DND-41 (cell line): ENCODE results near the gene GINS2.

Experiments used
- ATAC-seq: fragments of 200-7000 bp; cut with Tn5 transposase; 3 replicates; pipeline ENCODE4 v1.9.1; 2021; ENCODE audit warnings: low read depth; ENCODE audit not compliant: insufficient read depth
- DNase-seq: peaks from one replicate; pipeline ENCODE4 v3.0.0-alpha.2; 2020
- H2AFZ ChIP-seq: 2 replicates; pipeline ENCODE4 v1.6.0; 2012; ENCODE audit warnings: low read depth, low read length
- H3K27ac ChIP-seq: 2 replicates; pipeline ENCODE4 v1.5.1; 2012; ENCODE audit warnings: low read length, inconsistent platforms
- H3K27me3 ChIP-seq: fragments of 200-600 bp; sonication (generic); 2 replicates; pipeline ENCODE4 v1.6.0; 2012; ENCODE audit warnings: low read length, mild to moderate bottlenecking, inconsistent platforms; ENCODE audit not compliant: insufficient read depth, poor library complexity
- H3K36me3 ChIP-seq: 2 replicates; pipeline ENCODE4 v1.5.1; 2012; ENCODE audit warnings: low read length, inconsistent platforms; ENCODE audit not compliant: insufficient read depth
- H3K4me1 ChIP-seq: 2 replicates; pipeline ENCODE4 v1.5.1; 2012; ENCODE audit warnings: mild to moderate bottlenecking, low read length; ENCODE audit not compliant: insufficient read depth
- H3K4me2 ChIP-seq: 2 replicates; pipeline ENCODE4 v1.6.0; 2012; ENCODE audit warnings: mild to moderate bottlenecking, moderate library complexity, low read length, inconsistent platforms; ENCODE audit not compliant: insufficient read depth
- H3K4me3 ChIP-seq, 2 experiments: fragments of 200-600 bp in 1 of 2; shearing (Covaris generic) in 1 of 2; 2 replicates each; pipeline ENCODE4 v1.5.1; 2012 to 2016; ENCODE audit warnings: inconsistent platforms in 2 of 2, low read length in 2 of 2, mild to moderate bottlenecking in 2 of 2, low read depth in 1 of 2, moderate library complexity in 1 of 2
- H3K79me2 ChIP-seq: 2 replicates; pipeline ENCODE4 v1.6.0; 2012; ENCODE audit warnings: low read length, inconsistent platforms; ENCODE audit not compliant: insufficient read depth
- H3K9ac ChIP-seq: 2 replicates; pipeline ENCODE4 v1.6.0; 2012; ENCODE audit warnings: low read depth, mild to moderate bottlenecking, inconsistent platforms, low read length, moderate library complexity
- H3K9me3 ChIP-seq: 2 replicates; pipeline ENCODE4 v1.5.1; 2012; ENCODE audit warnings: low read length, moderate library complexity, mild to moderate bottlenecking, inconsistent platforms; ENCODE audit not compliant: insufficient read depth, severe bottlenecking
- H4K20me1 ChIP-seq: 2 replicates; pipeline ENCODE4 v1.6.0; 2012; ENCODE audit warnings: low read length; ENCODE audit not compliant: insufficient read depth
- CTCF ChIP-seq: IDR thresholded peaks from 2 replicates; pipeline ENCODE4 v1.5.1; 2012; ENCODE audit warnings: borderline replicate concordance, low read length, moderate library complexity, mild to moderate bottlenecking; ENCODE audit not compliant: poor library complexity, severe bottlenecking; ENCODE audit errors: extremely low read depth
- EZH2 ChIP-seq: IDR thresholded peaks from 3 replicates; pipeline ENCODE4 v1.6.1; 2012; ENCODE audit warnings: borderline replicate concordance, low read depth, mild to moderate bottlenecking, moderate library complexity, low read length, inconsistent platforms; ENCODE audit not compliant: severe bottlenecking

Gene GINS2

GRCh38 chr16:85658504-85659326 lies 30.0 kb downstream of the GINS2 start:
- Histone ChIP-seq H3K9ac (no peak overlapping the region), H3K9me3 (no peaks in the 10 kb centered on the region), H3K4me3 (no peak overlapping the region), H4K20me1 (peaks cover 66% of the 10 kb centered on the region), H3K79me2 (0 out of 2 replicates have a peak, but pooled peaks cover 2% of the 10 kb centered on the region), H3K36me3 (peaks cover 98% of the 10 kb centered on the region), H3K4me1 (no peaks in the 10 kb centered on the region), H3K27me3 (no peaks in the 10 kb centered on the region), H3K4me2 (no peak overlapping the region), H2AFZ (no peak overlapping the region), H3K27ac (no peak overlapping the region)
- ATAC-seq = no peak
- TF ChIP-seq CTCF (no peak), EZH2 (no peak)
- no peak for DNase-seq

DNA sequence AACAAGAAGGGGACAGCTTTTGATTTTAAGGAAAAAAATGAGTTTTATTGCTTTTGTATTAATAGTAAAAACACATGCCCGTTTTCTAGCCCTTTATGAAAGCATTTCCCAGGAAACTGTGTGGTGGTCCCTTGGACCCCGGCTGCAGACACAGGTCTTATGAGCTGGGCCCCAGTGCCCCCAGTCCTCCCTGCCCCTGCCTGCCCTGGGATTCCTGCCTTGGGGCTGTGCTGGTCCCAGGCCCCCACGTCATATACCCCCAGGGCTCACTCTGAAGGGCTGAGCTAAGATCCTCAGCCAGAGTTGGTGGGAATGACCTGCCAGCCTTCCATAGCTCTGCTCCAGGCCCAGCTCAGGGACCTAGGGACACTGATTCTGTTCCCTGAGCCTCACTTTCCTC lies 30.8 kb downstream of the GINS2 start:
- Histone ChIP-seq H3K36me3 (peaks cover 96% of the 10 kb centered on the region), H3K79me2 (0 out of 2 replicates have a peak, but pooled peaks cover 4% of the 10 kb centered on the region), H2AFZ (no peak overlapping the region), H3K4me1 (no peaks in the 10 kb centered on the region), H3K4me2 (no peak overlapping the region), H3K27ac (no peak overlapping the region), H3K27me3 (no peaks in the 10 kb centered on the region), H3K4me3 (no peak overlapping the region), H3K9ac (no peak overlapping the region), H3K9me3 (no peaks in the 10 kb centered on the region), H4K20me1 (peaks cover 64% of the 10 kb centered on the region)
- TF ChIP-seq EZH2 (no peak), CTCF (no peak)
- ATAC-seq = no peak
- DNase-seq = no peak

DNA sequence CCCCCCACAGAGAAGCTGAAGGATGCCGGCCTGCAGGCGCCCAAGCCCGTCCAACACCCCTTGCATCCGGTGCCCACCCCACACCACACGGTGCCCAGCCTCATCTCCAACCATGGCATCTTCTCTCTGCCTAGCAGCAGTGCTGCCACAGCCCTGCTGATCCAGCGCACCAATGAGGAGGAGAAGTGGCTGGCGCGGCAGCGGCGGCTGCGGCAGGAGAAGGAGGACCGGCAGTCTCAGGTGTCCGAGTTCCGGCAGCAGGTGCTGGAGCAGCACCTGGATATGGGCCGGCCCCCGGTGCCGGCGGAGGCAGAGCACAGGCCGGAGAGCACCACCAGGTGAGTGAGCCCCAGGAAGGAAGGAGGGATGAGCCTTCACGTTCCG lies 31.5 kb downstream of the GINS2 start:
- Histone ChIP-seq H3K79me2 (0 out of 2 replicates have a peak, but pooled peaks cover 4% of the 10 kb centered on the region), H3K27ac (no peak overlapping the region), H3K27me3 (no peaks in the 10 kb centered on the region), H2AFZ (no peak overlapping the region), H3K36me3 (peaks cover 90% of the 10 kb centered on the region), H4K20me1 (peaks cover 63% of the 10 kb centered on the region), H3K9ac (no peak overlapping the region), H3K4me2 (no peak overlapping the region), H3K4me3 (no peak overlapping the region), H3K9me3 (no peaks in the 10 kb centered on the region), H3K4me1 (no peaks in the 10 kb centered on the region)
- no peak for DNase-seq
- no peak for ATAC-seq
- TF ChIP-seq CTCF = no peak
- TF ChIP-seq EZH2 = no peak
